ENCODE measurements around the gene ERC2. TPM values are rescaled to one million over a fixed set of nuclear protein-coding genes. Genes with fewer than 3 reads are reported as not detected.

Gene ERC2
- total RNA-seq, 6 donors from 2014 or later = 0.67 to 14.7 (median 1.3) TPM

GRCh38 chr3:56398659-56399058 lies 69.6 kb downstream of the ERC2 start:
- no peaks in the 10 kb centered on the region for H3K27me3 ChIP-seq
- ATAC-seq (ENCODE audit: low FRiP score in 2 of 2) = no peak
- H3K4me1 ChIP-seq = no peaks in the 10 kb centered on the region
- no peak for DNase-seq
- WGBS, 2 donors = 79 to 88% methylated on average over 2 of the region's 2 CpGs
- TF ChIP-seq POLR2A (IDR thresholded peaks at IDR 0.05) (no peak), EP300 (IDR thresholded peaks at IDR 0.05) (no peak), POLR2AphosphoS5 (IDR thresholded peaks at IDR 0.05) (no peak), CTCF (IDR thresholded peaks at IDR 0.05) (no peak)
- H3K36me3 ChIP-seq = no peaks in the 10 kb centered on the region
- no peak overlapping the region for H3K4me3 ChIP-seq
- H3K9me3 ChIP-seq = no peaks in the 10 kb centered on the region
- no peak overlapping the region for H3K27ac ChIP-seq

GRCh38 chr3:56397798-56398197 lies 70.5 kb downstream of the ERC2 start:
- H3K4me1 ChIP-seq = no peaks in the 10 kb centered on the region
- no peak overlapping the region for H3K27ac ChIP-seq
- H3K36me3 ChIP-seq = no peaks in the 10 kb centered on the region
- no peak overlapping the region for H3K4me3 ChIP-seq
- DNase-seq (no peak), ATAC-seq (ENCODE audit: low FRiP score in 2 of 2) (no peak)
- TF ChIP-seq EP300 (IDR thresholded peaks at IDR 0.05) (no peak), POLR2A (IDR thresholded peaks at IDR 0.05) (no peak), CTCF (IDR thresholded peaks at IDR 0.05) (no peak), POLR2AphosphoS5 (IDR thresholded peaks at IDR 0.05) (no peak)
- 90 to 94% methylated on average over 2 of the region's 2 CpGs for WGBS, 2 donors
- H3K9me3 ChIP-seq = no peaks in the 10 kb centered on the region
- H3K27me3 ChIP-seq = no peaks in the 10 kb centered on the region

GRCh38 chr3:56389183-56389830 lies 79.0 kb downstream of the ERC2 start:
- ATAC-seq (ENCODE audit: low FRiP score in 2 of 2) = no peak
- H3K27ac ChIP-seq = no peak overlapping the region
- no peaks in the 10 kb centered on the region for H3K27me3 ChIP-seq
- no peaks in the 10 kb centered on the region for H3K4me1 ChIP-seq
- no peak overlapping the region for H3K4me3 ChIP-seq
- TF ChIP-seq EP300 (IDR thresholded peaks at IDR 0.05) = no peak
- no peaks in the 10 kb centered on the region for H3K36me3 ChIP-seq
- no peaks in the 10 kb centered on the region for H3K9me3 ChIP-seq
- 80 to 84% methylated on average over 3 of the region's 3 CpGs for WGBS, 2 donors
- DNase-seq = no peak

- 68 to 75% methylated on average over 3 of the region's 3 CpGs for WGBS, 2 donors
Observed at GRCh38 chr3:56383092-56383491, 85.2 kb downstream of the ERC2 start.

GRCh38 chr3:56379723-56380287 lies 88.5 kb downstream of the ERC2 start:
- Histone ChIP-seq H3K4me1 (no peaks in the 10 kb centered on the region), H3K36me3 (no peaks in the 10 kb centered on the region), H3K27me3 (no peaks in the 10 kb centered on the region), H3K9me3 (peaks cover 0 to 8% (median 6%) of the 10 kb centered on the region in 4 donors), H3K27ac (no peak overlapping the region), H3K4me3 (no peak overlapping the region)
- no peak for ATAC-seq (ENCODE audit: low FRiP score in 2 of 2)
- no peak for TF ChIP-seq POLR2AphosphoS5 (IDR thresholded peaks at IDR 0.05)
- TF ChIP-seq CTCF (IDR thresholded peaks at IDR 0.05) = no peak
- TF ChIP-seq EP300 (IDR thresholded peaks at IDR 0.05) = no peak
- no peak for TF ChIP-seq POLR2A (IDR thresholded peaks at IDR 0.05)
- DNase-seq = no peak
- 56 to 60% methylated on average over 7 of the region's 7 CpGs for WGBS, 2 donors

More at GRCh38 chr3:56383092-56383491, 85.2 kb downstream of the ERC2 start:
- Histone ChIP-seq H3K4me1 (no peaks in the 10 kb centered on the region), H3K9me3 (no peaks in the 10 kb centered on the region), H3K36me3 (no peaks in the 10 kb centered on the region), H3K4me3 (no peak overlapping the region), H3K27ac (no peak overlapping the region), H3K27me3 (no peaks in the 10 kb centered on the region)
- DNase-seq (no peak), ATAC-seq (ENCODE audit: low FRiP score in 2 of 2) (no peak)
- TF ChIP-seq POLR2A (IDR thresholded peaks at IDR 0.05) (no peak), CTCF (IDR thresholded peaks at IDR 0.05) (no peak), EP300 (IDR thresholded peaks at IDR 0.05) (no peak), POLR2AphosphoS5 (IDR thresholded peaks at IDR 0.05) (no peak)

Measured in upper lobe of left lung (tissue), 6 donors.